ENCODE results near the gene DIPK1C. TPM values are rescaled to one million over a fixed set of nuclear protein-coding genes. Genes with fewer than 3 reads are reported as not detected.

DIPK1C gene
- total and polyA plus RNA-seq, 2 donors (not counting 1 experiment from before 2014, with no cell fraction given), result not detected

DNA sequence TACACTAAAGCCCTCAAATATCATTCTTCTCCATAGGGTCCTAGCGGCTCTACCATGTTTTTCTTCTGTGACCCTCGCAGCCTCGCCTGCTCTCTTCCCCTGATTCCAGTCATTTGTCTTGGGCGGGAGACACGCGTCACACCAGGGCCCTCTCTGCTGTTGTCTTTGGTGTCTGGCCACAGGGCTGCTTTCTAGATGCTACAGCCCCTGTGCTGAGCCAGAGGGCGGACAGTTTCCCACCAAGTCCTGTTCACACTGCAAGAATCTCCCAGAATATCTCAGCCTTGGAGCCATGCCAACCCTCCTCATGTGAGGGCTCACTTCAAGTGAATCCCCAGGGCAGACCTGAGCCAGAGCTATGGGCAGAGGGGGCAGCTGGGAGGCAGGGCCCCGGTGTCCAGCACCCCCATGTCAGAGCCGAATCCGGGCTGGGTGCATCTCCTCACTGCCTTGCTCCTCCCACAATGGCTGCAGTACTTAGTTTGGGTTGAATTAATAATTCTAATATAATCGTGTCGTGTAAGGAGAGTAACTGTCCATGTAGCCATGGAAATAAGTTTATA, 42.1 kb downstream of the DIPK1C start:
- no peaks in the 10 kb centered on the region for H3K79me2 ChIP-seq (ENCODE audit: control insufficient read depth, insufficient read depth, low read length)
- TF ChIP-seq EZH2 (IDR thresholded peaks at IDR 0.05; ENCODE audit: borderline replicate concordance, insufficient read depth, low read depth, low read length, poor library complexity, severe bottlenecking), result no peak
- no peak overlapping the region for H2AFZ ChIP-seq (ENCODE audit: insufficient read depth, low read depth, low read length, poor library complexity, severe bottlenecking)
- H3K9me3 ChIP-seq (ENCODE audit: control extremely low read depth in 1 of 3, control insufficient read depth in 2 of 3, insufficient read depth in 1 of 3, low read length in 2 of 3), result no peaks in the 10 kb centered on the region
- ATAC-seq (ENCODE audit: low read depth) (no peak), DNase-seq (no peak)
- Mint-ChIP-seq H3K27me3 (peaks cover 13% of the 10 kb centered on the region), H3K27ac (no peak overlapping the region), H3K4me3 (no peak overlapping the region), H3K9me3 (ENCODE audit: insufficient read depth) (no peaks in the 10 kb centered on the region), H3K4me1 (peaks cover 9% of the 10 kb centered on the region)
- no peaks in the 10 kb centered on the region for H4K20me1 ChIP-seq (ENCODE audit: control insufficient read depth, insufficient read depth, low read length, poor library complexity, severe bottlenecking)
- H3K27ac ChIP-seq (ENCODE audit: low read length in 2 of 2), result no peak overlapping the region
- H3K9ac ChIP-seq (ENCODE audit: low read length), result no peak overlapping the region
- intact Hi-C loops (cut with micrococcal nuclease), result no loop called here
- 95% methylated on average over 8 of the region's 12 CpGs for WGBS (ENCODE audit: insufficient coverage)
- peaks cover 8 to 11% of the 10 kb centered on the region in 2 donors for H3K4me1 ChIP-seq (ENCODE audit: control insufficient read depth in 2 of 2, insufficient read depth in 2 of 2, low read length in 2 of 2)
- H3K4me3 ChIP-seq (ENCODE audit: control extremely low read depth in 1 of 5, extremely low read depth in 1 of 5, insufficient read depth in 1 of 5, low read depth in 2 of 5, low read length in 4 of 5), result no peak overlapping the region
- ChIA-PET POLR2A (no interaction called here), CTCF (no interaction called here)
- H3K36me3 ChIP-seq (replicated peaks in 1 of 2; ENCODE audit: control extremely low read depth in 1 of 2, control insufficient read depth in 1 of 2, extremely low read depth in 1 of 2, insufficient read depth in 2 of 2, low read length in 1 of 2), result no peaks in the 10 kb centered on the region
- H3K4me2 ChIP-seq (replicated peaks; ENCODE audit: low read depth, low read length, poor library complexity, severe bottlenecking), result no peak overlapping the region
- no peaks in the 10 kb centered on the region for H3K27me3 ChIP-seq (replicated peaks in 1 of 4; ENCODE audit: control extremely low read depth in 1 of 4, control insufficient read depth in 3 of 4, insufficient read depth in 4 of 4, low read length in 3 of 4)

DNA sequence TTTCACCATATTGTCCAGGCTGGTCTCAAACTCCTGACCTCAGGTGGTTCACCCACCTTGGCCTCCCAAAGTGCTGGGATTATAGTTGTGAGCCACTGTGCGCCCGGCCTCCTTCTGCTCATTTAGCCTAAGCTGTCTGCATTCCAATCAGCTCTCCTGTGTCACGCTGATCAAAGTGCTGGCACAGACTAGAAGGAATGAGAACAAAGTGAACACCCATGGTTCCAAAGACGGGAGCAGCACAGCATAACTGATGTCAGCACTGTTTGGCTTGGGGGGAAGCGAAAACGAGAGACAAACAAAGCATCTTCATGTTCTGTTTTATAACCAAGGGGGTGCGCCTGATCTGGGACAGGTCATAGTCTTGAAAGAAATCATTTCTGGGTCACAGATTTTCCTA, 43.3 kb downstream of the DIPK1C start:
- no peaks in the 10 kb centered on the region for H3K27me3 ChIP-seq (replicated peaks in 1 of 4; ENCODE audit: control extremely low read depth in 1 of 4, control insufficient read depth in 3 of 4, insufficient read depth in 4 of 4, low read length in 3 of 4)
- H3K27ac ChIP-seq (ENCODE audit: low read length in 2 of 2), result no peak overlapping the region
- no peaks in the 10 kb centered on the region for H3K9me3 ChIP-seq (ENCODE audit: control extremely low read depth in 1 of 3, control insufficient read depth in 2 of 3, insufficient read depth in 1 of 3, low read length in 2 of 3)
- no peaks in the 10 kb centered on the region for H3K36me3 ChIP-seq (replicated peaks in 1 of 2; ENCODE audit: control extremely low read depth in 1 of 2, control insufficient read depth in 1 of 2, extremely low read depth in 1 of 2, insufficient read depth in 2 of 2, low read length in 1 of 2)
- Mint-ChIP-seq H3K27ac (no peak overlapping the region), H3K27me3 (peaks cover 13% of the 10 kb centered on the region), H3K4me1 (peaks cover 11% of the 10 kb centered on the region), H3K9me3 (ENCODE audit: insufficient read depth) (no peaks in the 10 kb centered on the region), H3K4me3 (no peak overlapping the region)
- CTCF ChIA-PET, result no interaction called here
- H3K9ac ChIP-seq (ENCODE audit: low read length), result no peak overlapping the region
- POLR2A ChIA-PET, result no interaction called here
- no peak overlapping the region for H3K4me3 ChIP-seq (ENCODE audit: control extremely low read depth in 1 of 5, extremely low read depth in 1 of 5, insufficient read depth in 1 of 5, low read depth in 2 of 5, low read length in 4 of 5)
- no peak for DNase-seq
- H4K20me1 ChIP-seq (ENCODE audit: control insufficient read depth, insufficient read depth, low read length, poor library complexity, severe bottlenecking), result no peaks in the 10 kb centered on the region
- H3K79me2 ChIP-seq (ENCODE audit: control insufficient read depth, insufficient read depth, low read length), result no peaks in the 10 kb centered on the region
- H3K4me1 ChIP-seq (ENCODE audit: control insufficient read depth in 2 of 2, insufficient read depth in 2 of 2, low read length in 2 of 2), result peaks cover 8 to 11% of the 10 kb centered on the region in 2 donors
- TF ChIP-seq EZH2 (IDR thresholded peaks at IDR 0.05; ENCODE audit: borderline replicate concordance, insufficient read depth, low read depth, low read length, poor library complexity, severe bottlenecking), result no peak
- TF ChIP-seq, protein P1, sequence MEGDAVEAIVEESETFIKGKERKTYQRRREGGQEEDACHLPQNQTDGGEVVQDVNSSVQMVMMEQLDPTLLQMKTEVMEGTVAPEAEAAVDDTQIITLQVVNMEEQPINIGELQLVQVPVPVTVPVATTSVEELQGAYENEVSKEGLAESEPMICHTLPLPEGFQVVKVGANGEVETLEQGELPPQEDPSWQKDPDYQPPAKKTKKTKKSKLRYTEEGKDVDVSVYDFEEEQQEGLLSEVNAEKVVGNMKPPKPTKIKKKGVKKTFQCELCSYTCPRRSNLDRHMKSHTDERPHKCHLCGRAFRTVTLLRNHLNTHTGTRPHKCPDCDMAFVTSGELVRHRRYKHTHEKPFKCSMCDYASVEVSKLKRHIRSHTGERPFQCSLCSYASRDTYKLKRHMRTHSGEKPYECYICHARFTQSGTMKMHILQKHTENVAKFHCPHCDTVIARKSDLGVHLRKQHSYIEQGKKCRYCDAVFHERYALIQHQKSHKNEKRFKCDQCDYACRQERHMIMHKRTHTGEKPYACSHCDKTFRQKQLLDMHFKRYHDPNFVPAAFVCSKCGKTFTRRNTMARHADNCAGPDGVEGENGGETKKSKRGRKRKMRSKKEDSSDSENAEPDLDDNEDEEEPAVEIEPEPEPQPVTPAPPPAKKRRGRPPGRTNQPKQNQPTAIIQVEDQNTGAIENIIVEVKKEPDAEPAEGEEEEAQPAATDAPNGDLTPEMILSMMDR (IDR thresholded peaks at IDR 0.05), result no peak
- H3K4me2 ChIP-seq (replicated peaks; ENCODE audit: low read depth, low read length, poor library complexity, severe bottlenecking), result no peak overlapping the region
- intact Hi-C loops (cut with micrococcal nuclease), result no loop called here
- ATAC-seq (ENCODE audit: low read depth), result no peak
- H2AFZ ChIP-seq (ENCODE audit: insufficient read depth, low read depth, low read length, poor library complexity, severe bottlenecking), result no peak overlapping the region
- 77% methylated on average over 7 of the region's 7 CpGs for WGBS (ENCODE audit: insufficient coverage)

Data from B cell (primary cell).